ENCODE measurements around the gene YTHDF1. TPM values are rescaled to one million over a fixed set of nuclear protein-coding genes. Genes with fewer than 3 reads are reported as not detected.

YTHDF1 gene
- total RNA-seq, 1 experiment from 2014 or later = 196 TPM

DNA sequence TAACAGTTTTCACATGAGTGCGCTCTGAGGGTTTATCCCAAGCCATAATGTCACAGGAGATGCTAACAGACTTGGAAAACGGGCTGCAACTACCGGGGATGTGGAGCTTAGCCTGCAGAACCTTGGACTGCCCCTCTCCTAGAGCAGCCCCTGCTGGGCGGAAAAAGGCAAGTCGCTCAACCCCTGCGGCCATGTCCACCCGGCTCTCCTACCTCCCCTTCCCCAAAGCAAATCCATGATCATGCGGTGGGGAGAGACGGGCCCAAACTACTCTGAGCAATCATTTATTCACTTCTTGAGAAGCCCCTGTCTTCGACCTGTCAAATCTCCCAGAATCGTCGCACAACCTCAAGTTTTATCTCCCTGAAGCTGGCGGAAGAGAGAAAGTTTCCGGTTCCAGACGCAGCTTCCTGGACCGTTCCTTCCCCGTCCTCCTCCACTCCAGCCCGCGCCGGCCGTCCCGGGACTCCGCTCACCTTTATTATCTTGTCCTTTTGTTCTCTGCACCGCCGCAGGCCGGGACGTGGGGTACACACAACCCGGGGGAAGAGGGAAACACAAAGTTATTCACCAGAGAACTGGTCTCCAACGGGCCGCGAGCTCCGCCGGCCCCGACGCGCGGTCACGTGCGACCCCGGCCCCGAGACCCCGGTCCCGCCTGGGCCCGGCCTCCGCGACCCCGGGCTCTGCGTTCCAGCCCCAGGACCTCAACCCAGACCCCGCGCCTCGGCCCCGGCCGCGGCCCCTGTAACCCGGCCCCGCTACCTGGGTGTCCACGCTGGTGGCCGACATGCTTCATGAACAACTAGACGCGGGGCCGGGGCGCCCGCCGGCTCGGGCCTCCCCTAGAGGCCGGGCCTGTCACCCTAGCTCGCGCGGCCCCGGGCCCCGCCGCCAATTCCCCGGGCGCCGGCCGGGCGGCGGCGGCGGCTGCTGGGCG is 560 bp downstream of the YTHDF1 start:
- POLR2A ChIA-PET = interaction anchor here (0.9 to 1.4 kb wide), 2 partner anchors 57 to 419 kb away, joined by 3 to 7 read pairs; partner anchors contain the start of genes ARFGAP1 and MRGBP
- H3K9me3 Mint-ChIP-seq (ENCODE audit: unreplicated experiment) = no peaks in the 10 kb centered on the region
- peaks cover 47% of the 10 kb centered on the region for H3K4me1 Mint-ChIP-seq (ENCODE audit: low read depth, unreplicated experiment)
- peak; percentile 89 to 90 for DNase-seq
- no peaks in the 10 kb centered on the region for H3K27me3 ChIP-seq (replicated peaks; ENCODE audit: control insufficient read depth, insufficient read depth, low read length)
- H3K4me3 Mint-ChIP-seq (ENCODE audit: unreplicated experiment) = peak overlapping the region; percentile 92
- peak overlapping the region; percentile 94 for H3K4me3 ChIP-seq (ENCODE audit: low read depth, low read length)
- CTCF ChIA-PET = interaction anchor here (0.5 to 2.5 kb wide), 21 partner anchors 9 to 426 kb away, joined by 3 to 27 read pairs (median 4); partner anchors contain the start of genes ARFGAP1 and TCFL5
- H3K36me3 Mint-ChIP-seq (ENCODE audit: insufficient read depth, unreplicated experiment) = peaks cover 54% of the 10 kb centered on the region
- intact Hi-C loops (cut with micrococcal nuclease; ENCODE audit: unreplicated experiment) = loop anchor here (1.0 to 2.0 kb wide), 2 partner anchors 33 to 159 kb away; no protein-coding TSS in a partner anchor
- BruUV-seq (replicated peaks) = TSS peak; percentile 43
- peak overlapping the region; percentile 84 for H3K27ac Mint-ChIP-seq (ENCODE audit: unreplicated experiment)
- H3K27me3 Mint-ChIP-seq (ENCODE audit: insufficient read depth, unreplicated experiment) = peaks cover 3% of the 10 kb centered on the region
- H3K9me3 ChIP-seq = no peaks in the 10 kb centered on the region
- TF ChIP-seq, protein P1, sequence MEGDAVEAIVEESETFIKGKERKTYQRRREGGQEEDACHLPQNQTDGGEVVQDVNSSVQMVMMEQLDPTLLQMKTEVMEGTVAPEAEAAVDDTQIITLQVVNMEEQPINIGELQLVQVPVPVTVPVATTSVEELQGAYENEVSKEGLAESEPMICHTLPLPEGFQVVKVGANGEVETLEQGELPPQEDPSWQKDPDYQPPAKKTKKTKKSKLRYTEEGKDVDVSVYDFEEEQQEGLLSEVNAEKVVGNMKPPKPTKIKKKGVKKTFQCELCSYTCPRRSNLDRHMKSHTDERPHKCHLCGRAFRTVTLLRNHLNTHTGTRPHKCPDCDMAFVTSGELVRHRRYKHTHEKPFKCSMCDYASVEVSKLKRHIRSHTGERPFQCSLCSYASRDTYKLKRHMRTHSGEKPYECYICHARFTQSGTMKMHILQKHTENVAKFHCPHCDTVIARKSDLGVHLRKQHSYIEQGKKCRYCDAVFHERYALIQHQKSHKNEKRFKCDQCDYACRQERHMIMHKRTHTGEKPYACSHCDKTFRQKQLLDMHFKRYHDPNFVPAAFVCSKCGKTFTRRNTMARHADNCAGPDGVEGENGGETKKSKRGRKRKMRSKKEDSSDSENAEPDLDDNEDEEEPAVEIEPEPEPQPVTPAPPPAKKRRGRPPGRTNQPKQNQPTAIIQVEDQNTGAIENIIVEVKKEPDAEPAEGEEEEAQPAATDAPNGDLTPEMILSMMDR (IDR thresholded peaks at IDR 0.05; ENCODE audit: insufficient read depth in 1 of 2, low read depth in 1 of 2, low read length in 1 of 2, severe bottlenecking in 1 of 2, unreplicated experiment in 1 of 2) = peak; percentile 80 to 97
- peaks cover 40% of the 10 kb centered on the region for H3K4me1 ChIP-seq
- peaks cover 10% of the 10 kb centered on the region for H3K36me3 ChIP-seq (ENCODE audit: control insufficient read depth, insufficient read depth, low read length)

DNA sequence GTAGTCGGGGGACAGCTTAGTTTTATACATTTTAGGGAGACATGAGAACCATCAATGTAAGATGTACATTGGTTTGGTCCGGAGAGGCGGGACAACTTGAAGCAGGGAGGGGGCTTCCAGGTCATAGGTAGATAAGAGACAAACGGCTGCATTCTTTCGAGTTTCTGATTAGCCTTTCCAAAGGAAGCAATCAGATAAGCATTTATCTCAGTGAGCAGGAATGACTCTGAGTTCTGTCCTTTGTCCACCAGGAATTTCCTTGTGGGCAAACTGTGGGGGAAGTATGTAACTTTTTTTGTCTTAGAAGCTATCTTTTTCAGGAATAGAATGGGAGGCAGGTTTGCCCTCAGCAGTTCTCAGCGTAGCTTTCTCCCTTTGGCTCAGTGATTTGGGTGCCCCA is 1.4 kb downstream of the YTHDF1 start:
- H3K27me3 Mint-ChIP-seq (ENCODE audit: insufficient read depth, unreplicated experiment) = no peaks in the 10 kb centered on the region
- peak overlapping the region; percentile 94 for H3K4me3 ChIP-seq (ENCODE audit: low read depth, low read length)
- peak overlapping the region; percentile 84 for H3K27ac Mint-ChIP-seq (ENCODE audit: unreplicated experiment)
- H3K36me3 Mint-ChIP-seq (ENCODE audit: insufficient read depth, unreplicated experiment) = peaks cover 62% of the 10 kb centered on the region
- TF ChIP-seq, protein P1 (IDR thresholded peaks at IDR 0.05; ENCODE audit: insufficient read depth in 1 of 2, low read depth in 1 of 2, low read length in 1 of 2, severe bottlenecking in 1 of 2, unreplicated experiment in 1 of 2) = no peak
- H3K9me3 Mint-ChIP-seq (ENCODE audit: unreplicated experiment) = no peaks in the 10 kb centered on the region
- POLR2A ChIA-PET = interaction anchor here (0.9 to 1.4 kb wide), 2 partner anchors 58 to 418 kb away, joined by 3 to 7 read pairs; partner anchors contain the start of genes ARFGAP1 and MRGBP
- peak; percentile 68 for DNase-seq
- CTCF ChIA-PET = interaction anchor here (0.5 to 2.5 kb wide), 19 partner anchors 10 to 427 kb away, joined by 3 to 27 read pairs (median 4); partner anchors contain the start of genes ARFGAP1 and TCFL5
- no peaks in the 10 kb centered on the region for H3K27me3 ChIP-seq (replicated peaks; ENCODE audit: control insufficient read depth, insufficient read depth, low read length)
- H3K36me3 ChIP-seq (ENCODE audit: control insufficient read depth, insufficient read depth, low read length) = peaks cover 11% of the 10 kb centered on the region
- intact Hi-C loops (cut with micrococcal nuclease; ENCODE audit: unreplicated experiment) = loop anchor here (2.0 kb wide), 1 partner anchor 32 kb away; no protein-coding TSS in a partner anchor
- no peaks in the 10 kb centered on the region for H3K9me3 ChIP-seq
- no TSS peak for BruUV-seq (replicated peaks)
- peaks cover 47% of the 10 kb centered on the region for H3K4me1 Mint-ChIP-seq (ENCODE audit: low read depth, unreplicated experiment)
- peak overlapping the region; percentile 92 for H3K4me3 Mint-ChIP-seq (ENCODE audit: unreplicated experiment)
- peaks cover 40% of the 10 kb centered on the region for H3K4me1 ChIP-seq

DNA sequence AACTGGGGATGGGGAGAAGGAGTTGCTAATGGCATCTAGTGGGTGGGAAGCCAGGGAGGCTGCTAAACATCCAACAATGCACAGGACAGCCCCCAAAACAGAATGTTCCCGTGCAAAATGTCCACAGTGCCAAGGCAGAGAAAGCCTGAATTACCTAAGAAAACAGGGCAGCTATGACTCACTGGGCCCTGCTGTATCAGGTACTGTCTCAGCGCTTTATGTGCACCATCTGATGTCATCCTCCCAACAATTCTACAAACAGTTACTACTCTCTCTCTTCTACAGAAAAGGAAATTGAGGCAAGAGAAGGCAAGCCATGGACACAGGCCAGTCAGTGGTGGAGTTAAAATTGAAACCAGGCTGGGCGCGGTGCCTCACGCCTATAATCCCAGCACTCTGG is 3.1 kb downstream of the YTHDF1 start:
- Histone ChIP-seq H3K27me3 (replicated peaks; ENCODE audit: control insufficient read depth, insufficient read depth, low read length) (no peaks in the 10 kb centered on the region), H3K4me1 (peaks cover 40% of the 10 kb centered on the region), H3K4me3 (ENCODE audit: low read depth, low read length) (no peak overlapping the region), H3K9me3 (no peaks in the 10 kb centered on the region), H3K36me3 (ENCODE audit: control insufficient read depth, insufficient read depth, low read length) (peaks cover 13% of the 10 kb centered on the region)
- Mint-ChIP-seq H3K4me1 (ENCODE audit: low read depth, unreplicated experiment) (peaks cover 47% of the 10 kb centered on the region), H3K4me3 (ENCODE audit: unreplicated experiment) (peak overlapping the region; percentile 92), H3K9me3 (ENCODE audit: unreplicated experiment) (no peaks in the 10 kb centered on the region), H3K27ac (ENCODE audit: unreplicated experiment) (peak overlapping the region; percentile 84), H3K36me3 (ENCODE audit: insufficient read depth, unreplicated experiment) (peaks cover 79% of the 10 kb centered on the region), H3K27me3 (ENCODE audit: insufficient read depth, unreplicated experiment) (no peaks in the 10 kb centered on the region)
- intact Hi-C loops (cut with micrococcal nuclease; ENCODE audit: unreplicated experiment) = no loop called here
- TF ChIP-seq, protein P1 (IDR thresholded peaks at IDR 0.05; ENCODE audit: insufficient read depth in 1 of 2, low read depth in 1 of 2, low read length in 1 of 2, severe bottlenecking in 1 of 2, unreplicated experiment in 1 of 2) = no peak
- ChIA-PET POLR2A (no interaction called here), CTCF (interaction anchor here (0.9 to 2.1 kb wide), 3 partner anchors 10 to 22 kb away, joined by 4 to 15 read pairs (median 5); no protein-coding TSS in a partner anchor)
- DNase-seq = no peak
- no TSS peak for BruUV-seq (replicated peaks)

All from Caco-2 (cell line).